GM21825 (cell line): ENCODE measurements around the gene SPHKAP.
"Not testable (repeated sequence)": the region's sequence is repeated elsewhere in the genome, so short reads cannot be mapped to it uniquely, and the experiment has no call there.

Experiments
- ATAC-seq: cut with Tn5 transposase; IDR thresholded peaks from one replicate; pipeline ENCODE4 v1.9.1; 2021; ENCODE audit warnings: mild to moderate bottlenecking, moderate library complexity; ENCODE audit not compliant: unreplicated experiment

Gene SPHKAP

DNA sequence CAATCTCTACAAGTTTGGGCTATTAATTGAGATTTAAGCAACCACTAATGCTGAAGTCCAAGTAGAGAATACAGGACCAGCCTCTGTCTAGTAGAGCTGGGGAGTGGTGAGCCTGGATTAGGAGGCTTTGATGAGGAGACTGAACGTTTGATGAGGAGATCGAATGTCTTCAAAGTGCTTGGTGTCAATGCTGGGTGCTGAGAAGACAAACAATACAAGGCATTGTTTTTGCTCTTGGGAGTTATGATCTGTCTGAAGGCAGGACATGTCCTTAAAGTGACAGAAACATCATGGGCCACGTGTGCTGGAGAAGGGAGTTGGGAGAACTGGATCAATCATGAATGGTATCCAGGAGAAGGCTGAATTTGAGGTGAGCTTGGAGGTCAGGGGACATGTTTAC lies 143.6 kb downstream of the SPHKAP start:
- ATAC-seq, result no peak

DNA sequence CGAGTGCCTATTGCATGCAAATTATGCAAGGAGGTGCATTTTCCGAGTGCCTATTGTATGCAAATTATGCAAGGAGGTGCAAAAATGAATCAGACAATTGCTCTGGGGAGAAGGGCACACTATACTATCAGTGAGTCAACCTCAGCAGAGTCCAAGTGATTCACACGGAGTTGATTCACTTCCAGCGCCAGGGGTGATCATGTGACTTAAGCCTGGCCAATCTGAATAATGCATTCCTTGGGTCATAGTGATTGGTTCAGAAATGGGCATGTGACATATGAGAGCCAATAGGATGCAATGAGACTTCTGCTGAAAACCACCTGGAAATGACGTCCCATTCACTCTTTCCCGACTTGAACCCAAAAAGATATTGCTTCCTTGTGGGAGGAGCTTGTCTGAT lies 157.9 kb downstream of the SPHKAP start:
- ATAC-seq, result no peak

DNA sequence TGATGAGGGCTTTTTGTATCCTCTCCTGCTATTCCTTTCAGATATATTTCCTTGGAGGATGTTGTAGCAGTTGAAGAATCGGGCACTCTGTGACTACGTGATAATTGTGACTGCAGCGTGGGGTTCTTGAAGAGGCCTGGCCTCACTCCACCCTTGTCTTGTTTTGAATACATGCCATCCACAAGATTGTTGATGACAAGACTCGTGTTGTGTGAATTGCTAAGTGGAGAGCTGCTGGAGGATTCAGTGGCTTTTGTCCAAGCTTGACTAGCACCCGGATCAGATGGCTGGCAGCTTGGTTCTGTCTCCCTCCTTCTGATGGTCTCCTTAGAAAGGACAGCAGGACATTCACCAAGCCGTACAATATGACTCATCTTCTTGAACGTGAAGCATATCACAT lies 163.2 kb downstream of the SPHKAP start:
- ATAC-seq, result no peak

DNA sequence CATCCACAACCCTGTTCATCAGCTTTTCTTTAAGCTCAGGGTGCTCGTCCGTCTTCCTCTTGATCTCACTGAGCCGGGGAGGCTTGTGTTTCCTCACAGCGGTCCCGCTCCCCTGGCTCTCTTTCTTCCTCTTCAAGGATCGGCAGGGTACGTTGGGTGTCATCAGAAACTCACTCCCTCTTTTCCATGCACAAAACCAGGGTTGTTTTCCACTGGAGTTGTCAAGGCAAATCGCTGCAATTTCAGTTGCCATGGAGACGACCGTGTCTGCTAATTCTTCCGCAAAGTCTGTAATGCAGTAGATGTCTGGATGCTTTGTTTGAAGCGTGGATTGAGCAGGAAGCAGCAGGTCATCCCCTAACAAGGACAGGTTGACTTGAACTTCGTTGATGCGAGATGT lies 163.7 kb downstream of the SPHKAP start:
- ATAC-seq, result no peak

DNA sequence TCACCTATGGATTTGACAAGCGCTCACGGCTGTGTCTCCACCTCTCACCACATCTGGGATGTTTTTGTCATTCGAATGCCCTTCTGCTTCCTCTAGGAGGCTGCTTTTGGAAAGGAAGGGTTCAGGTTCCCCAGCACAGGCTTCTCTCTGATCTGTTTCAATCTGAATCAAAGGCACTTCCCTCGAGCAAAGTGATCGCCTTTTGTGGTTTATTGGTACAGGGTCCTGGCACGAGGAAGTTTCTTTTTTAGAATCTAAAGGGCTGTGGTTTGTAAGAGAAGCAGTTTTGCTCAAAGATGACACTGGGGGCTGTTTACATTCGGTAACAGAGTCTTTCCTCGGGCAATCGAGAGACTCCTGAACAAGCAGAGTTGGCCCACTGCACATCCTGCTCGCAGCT lies 165.1 kb downstream of the SPHKAP start:
- ATAC-seq, result no peak

DNA sequence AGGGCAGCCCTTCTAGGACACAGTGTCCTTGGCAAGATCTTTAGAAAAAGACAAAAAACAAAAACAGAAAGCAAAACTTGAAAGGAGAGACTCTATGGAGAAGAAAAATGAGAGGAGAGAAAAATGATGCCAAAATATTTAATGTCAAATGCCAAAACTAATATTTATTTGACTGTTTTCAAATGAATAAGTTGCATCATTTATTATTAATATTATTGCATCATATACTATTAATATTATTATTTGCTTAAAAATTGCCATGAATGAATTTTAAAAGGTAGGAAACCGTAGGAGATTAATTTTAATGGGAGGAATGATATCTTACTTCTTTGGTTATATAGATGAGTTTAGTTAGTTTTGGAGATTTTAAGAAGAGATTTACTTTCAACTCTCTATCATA lies 165.7 kb downstream of the SPHKAP start:
- ATAC-seq, result no peak

DNA sequence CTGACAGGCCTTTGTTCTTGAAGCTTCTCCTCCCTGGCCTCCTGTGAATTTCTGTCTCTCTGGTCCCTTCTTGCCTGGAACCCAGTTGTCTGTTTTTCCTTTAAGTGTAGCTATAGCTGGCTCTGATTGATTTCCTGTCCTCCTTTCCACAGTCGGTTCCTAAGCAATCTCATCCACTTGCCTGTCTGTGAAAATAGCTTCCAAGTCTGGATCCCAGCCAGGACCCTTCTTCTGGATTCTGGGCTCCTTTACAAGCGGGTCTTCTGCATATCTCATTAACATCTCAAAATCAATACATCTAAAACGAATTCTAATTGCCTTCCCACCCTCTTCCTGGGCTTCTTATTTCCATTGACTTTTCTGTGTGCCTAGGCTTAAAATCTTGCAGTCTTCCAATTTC lies 185.1 kb downstream of the SPHKAP start:
- no peak for ATAC-seq

DNA sequence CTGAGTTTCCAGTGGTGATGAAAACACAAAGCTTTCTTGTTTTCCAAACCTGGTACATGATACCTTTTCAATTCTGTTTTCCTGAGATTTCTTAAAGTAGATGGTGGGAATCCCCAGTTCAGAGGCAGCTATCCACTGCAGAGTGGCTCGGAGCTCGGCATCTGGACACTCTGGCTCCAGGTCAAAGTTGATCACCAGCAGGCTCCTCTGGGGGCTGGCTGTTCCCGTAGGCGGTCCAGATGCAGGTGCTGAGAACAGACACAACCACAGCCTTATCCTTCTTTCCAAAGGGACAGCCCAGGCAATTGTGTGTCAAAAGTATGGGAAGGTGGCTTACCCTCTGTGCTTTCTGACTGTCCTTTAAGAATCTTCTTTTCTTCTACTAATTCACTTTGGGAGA lies 190.6 kb downstream of the SPHKAP start:
- ATAC-seq, result no peak

DNA sequence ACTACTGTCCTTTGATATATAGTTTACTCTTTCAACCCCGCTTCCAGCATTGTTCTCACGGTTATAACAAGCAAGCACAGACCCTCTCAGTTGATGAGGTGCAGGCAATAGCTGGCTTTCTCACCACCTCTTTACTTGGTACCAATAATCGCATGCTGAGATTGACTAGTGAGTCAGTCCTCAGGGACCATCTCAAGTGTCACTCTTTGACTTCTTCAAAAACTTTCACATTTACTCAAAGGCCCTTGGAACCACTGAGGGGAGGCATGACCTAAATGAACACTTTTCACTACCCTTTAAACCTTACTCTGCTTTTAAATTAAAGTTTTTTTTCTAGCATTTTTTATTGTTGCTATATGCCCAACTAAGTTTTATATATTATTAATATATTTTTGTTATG lies 208.2 kb downstream of the SPHKAP start:
- ATAC-seq, result no peak

DNA sequence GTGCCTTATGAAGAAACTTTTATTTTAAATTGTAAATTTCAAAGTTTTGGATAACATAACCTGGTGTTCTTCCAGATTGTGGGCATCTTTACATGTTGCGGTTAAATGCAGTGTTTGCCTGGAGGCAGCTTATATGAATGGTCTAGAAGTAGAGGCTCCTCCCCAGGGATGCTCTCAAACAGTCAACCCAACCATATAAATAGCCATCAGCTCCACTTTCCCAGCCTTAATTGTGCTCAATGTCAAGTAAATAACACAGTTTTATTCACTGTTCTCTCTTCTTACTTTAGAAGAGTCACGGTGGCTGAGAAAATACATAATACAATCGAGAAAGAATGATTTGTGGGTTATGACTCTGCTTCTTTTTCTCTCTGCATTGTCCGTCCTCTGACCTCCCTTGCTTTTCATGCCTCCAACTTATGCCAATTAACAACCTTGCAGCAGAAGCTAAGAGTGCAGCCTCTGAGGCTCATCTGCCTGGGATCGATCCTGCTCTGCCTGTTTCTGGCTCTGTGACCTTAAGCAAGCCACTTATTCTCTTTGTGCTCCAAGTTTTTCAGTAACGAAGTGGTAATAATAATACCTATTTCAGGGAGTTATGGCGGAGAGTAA lies 209.8 kb downstream of the SPHKAP start:
- ATAC-seq, result no peak

DNA sequence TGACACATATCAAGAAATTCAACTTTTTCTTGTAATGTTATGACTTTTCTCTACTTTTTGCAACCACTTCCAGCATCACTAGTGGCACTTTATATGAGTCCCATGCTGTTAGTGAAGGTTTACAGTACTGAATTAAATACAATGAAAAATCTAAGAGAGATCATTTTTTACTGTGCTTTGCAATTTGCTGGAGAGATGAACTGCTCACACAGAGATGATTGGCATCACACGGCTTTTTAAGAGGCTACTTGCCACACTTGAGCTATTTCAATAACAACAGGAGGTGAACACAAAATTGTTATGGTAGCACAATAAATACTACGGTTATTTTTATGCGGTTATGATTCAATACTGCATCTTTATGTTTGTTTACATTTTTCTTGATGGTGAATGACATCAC lies 221.2 kb downstream of the SPHKAP start:
- ATAC-seq, result no peak

DNA sequence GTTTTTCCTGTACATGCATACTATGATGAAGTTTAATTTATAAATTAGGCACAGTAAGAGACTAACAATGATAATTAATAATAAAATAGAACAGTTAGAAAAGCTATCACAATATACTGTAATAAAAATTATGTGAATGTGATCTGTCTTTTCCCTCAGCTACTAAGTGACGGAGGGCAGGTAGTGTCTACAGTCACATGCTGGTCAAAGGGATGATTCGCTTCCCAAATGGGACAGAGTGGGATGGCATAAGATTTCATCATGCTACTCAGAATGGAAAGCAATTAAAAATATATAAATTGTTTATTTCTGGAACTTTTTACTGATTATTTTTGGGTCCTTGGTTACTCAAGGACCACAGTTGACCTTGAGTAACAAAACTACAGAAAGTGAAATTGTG lies 238.5 kb downstream of the SPHKAP start:
- no peak for ATAC-seq

DNA sequence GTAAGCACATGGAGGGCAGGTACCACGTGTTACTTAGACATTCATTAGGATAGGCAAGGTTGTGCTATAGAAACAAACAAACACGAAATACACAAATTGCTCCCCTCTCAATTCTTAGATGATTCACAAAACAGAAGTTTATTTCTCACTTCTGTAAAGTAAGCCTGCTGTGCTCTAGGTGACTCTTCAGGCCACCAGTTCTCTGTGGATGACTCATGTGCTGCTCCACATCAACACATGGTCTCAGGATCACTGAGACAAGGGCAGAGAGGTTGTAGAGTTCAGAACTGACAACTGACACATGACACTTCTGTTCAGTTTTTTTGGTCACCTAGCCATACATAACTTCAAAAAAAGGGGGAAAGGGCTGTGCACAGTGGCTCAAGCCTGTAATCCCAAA lies 239.5 kb downstream of the SPHKAP start:
- ATAC-seq, result no peak

DNA sequence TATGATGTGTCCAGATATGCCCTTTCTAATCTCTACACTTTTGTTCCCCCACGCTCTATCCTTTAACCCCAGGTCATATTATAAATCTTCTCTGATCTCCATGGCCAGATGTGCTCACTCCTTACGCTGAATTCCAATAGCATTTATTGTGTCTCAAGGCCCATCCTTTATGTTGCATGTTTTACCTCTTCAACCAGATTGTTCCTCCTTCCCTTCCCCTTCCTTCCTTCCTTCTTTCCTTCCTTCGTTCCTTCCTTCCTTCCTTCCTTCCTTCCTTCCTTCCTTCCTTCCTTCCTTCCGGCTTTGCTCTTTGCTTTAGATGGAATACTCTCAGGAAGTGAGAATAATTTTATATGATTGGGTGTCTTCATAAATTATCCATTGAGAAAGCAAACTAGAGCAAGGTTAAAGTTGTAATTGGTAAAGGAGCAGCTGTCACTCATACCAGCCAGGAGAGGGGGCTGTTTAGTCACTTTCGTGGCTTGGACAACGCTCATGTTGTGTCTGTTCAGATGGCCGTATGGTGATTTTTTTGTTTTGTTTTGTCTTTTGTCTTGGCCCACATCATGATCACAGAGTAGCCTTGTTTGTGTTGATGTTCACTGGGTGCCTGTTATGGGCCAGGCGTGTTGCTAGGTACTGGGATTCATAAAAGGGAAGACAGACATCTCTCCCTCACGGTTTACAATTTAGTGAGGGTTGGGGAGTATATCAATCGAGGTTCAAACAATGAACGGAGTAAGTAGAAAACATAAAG lies 242.0 kb downstream of the SPHKAP start:
- no peak for ATAC-seq

DNA sequence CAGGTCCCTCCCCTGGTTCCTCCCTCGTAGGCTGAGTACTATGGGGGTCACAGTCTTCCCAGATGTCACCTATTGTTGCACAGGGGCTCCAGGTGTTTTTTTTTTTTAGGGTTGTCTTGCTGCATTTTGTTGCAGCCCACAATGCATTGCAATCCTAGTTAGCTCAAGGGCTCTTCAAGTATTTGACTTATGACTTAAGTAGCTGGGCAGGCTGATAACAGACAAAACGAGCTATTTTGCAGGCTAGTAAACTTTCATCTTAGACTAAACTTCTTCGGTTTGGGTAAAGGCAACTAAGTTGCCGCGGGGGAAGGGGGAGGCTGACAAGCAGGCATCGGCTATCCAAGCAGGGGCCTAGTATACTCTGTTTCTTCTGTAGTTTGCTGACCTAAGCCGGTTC lies 245.2 kb downstream of the SPHKAP start:
- not testable (repeated sequence) for ATAC-seq

DNA sequence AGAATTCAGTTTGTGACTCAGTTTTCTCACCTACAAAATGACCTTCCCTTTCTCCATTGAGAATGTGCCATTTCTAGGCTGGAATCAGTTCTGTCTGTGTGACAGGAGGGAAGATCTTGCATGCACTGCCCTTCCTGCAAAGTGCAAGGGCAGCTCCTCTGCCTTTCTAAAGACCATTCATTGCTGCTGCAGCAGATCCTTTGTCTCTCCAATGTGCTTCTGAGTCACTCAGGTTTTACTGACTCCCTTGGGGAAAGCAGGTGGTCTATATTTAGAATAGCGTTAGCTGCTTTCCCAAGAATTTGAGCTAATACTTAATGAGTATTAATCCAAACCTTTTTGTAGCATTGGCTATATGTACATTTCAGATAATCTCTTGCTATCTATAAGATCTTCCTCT lies 247.6 kb downstream of the SPHKAP start:
- ATAC-seq, result no peak

DNA sequence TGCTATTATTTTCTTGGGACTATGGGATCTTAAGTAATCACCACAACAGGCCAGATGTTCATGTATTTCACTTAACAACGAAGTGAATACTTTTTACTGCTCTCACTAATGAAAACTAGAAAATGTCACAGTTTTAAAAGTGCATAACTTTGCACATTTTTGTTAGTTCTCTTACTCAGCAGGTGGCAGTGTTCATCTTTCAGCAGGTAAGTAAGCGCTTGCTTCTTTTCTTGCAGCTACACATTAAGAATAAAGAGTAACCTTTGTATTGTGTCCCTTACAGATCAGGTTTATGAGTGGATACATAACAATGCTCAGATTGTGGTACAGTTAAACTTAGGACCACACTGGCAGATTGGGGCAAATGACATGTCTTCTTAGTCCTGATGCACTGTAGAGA lies 249.1 kb downstream of the SPHKAP start:
- ATAC-seq, result no peak

DNA sequence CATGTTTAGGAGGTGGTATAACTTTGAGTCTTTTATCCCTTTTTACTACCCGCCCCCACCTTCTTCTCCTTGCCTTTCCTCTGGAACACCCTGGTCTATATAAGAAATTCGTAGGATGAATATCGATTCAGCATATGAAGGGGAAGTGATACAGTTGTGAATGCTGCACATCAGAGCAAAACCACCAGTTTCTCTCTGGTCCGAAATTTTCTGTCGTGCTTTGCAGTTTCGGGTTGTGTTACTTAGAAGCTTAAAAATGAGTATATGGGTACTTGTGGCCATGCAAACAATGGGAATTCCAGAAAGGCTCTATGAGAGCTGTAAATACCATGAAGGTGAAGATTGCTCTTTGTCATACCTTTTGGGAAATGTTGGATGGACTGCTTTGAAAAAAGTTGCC lies 249.5 kb downstream of the SPHKAP start:
- no peak for ATAC-seq
